Inflammatory macrophage treated with lipopolysaccharide for 1 hour (primary cell): ENCODE results near the gene PSAP.

Source experiments
- DNase-seq, 2 donors: peaks; one replicate each; pipeline ENCODE4 v3.0.0-alpha.2; 2020 to 2022

Gene PSAP

GRCh38 chr10:71844084-71844483 is 7.0 kb downstream of the PSAP start:
- no peak for DNase-seq

GRCh38 chr10:71842856-71843686 is 8.0 kb downstream of the PSAP start:
- no peak for DNase-seq

- no peak for DNase-seq
These were observed 8.6 kb downstream of the PSAP start for GRCh38 chr10:71842422-71842821.

GRCh38 chr10:71840958-71841335 is 10.1 kb downstream of the PSAP start:
- DNase-seq = no peak

- no peak for DNase-seq
These were observed 10.7 kb downstream of the PSAP start for GRCh38 chr10:71840177-71840957.

GRCh38 chr10:71838264-71839211 is 12.5 kb downstream of the PSAP start:
- no peak for DNase-seq

GRCh38 chr10:71837098-71837827 is 13.8 kb downstream of the PSAP start:
- DNase-seq = no peak

GRCh38 chr10:71836596-71836974 is 14.5 kb downstream of the PSAP start:
- DNase-seq = no peak

GRCh38 chr10:71835671-71836595 is 15.1 kb downstream of the PSAP start:
- DNase-seq = no peak

GRCh38 chr10:71834343-71834674 is 16.7 kb downstream of the PSAP start:
- no peak for DNase-seq

- DNase-seq = no peak
These were observed 17.4 kb downstream of the PSAP start for GRCh38 chr10:71833451-71834342.

- peak; percentile 48 to 59 for DNase-seq
These were observed 18.1 kb downstream of the PSAP start for GRCh38 chr10:71832967-71833366.

- no peak for DNase-seq
These were observed 19.2 kb downstream of the PSAP start for GRCh38 chr10:71831646-71832552.

- DNase-seq = no peak
These were observed 20.3 kb downstream of the PSAP start for GRCh38 chr10:71830726-71831125.

GRCh38 chr10:71829896-71830295 is 21.2 kb downstream of the PSAP start:
- DNase-seq = no peak

- DNase-seq = peak; percentile 97 to 99
These were observed 21.9 kb downstream of the PSAP start for GRCh38 chr10:71829171-71829570.

GRCh38 chr10:71828702-71829101 is 22.3 kb downstream of the PSAP start:
- DNase-seq = no peak

GRCh38 chr10:71827852-71828251 is 23.2 kb downstream of the PSAP start:
- no peak for DNase-seq

GRCh38 chr10:71825217-71825616 is 25.8 kb downstream of the PSAP start:
- no peak for DNase-seq
